Ishikawa (cell line): ENCODE results near the gene SYNGR4.

Source experiments
- CEBPB ChIP-seq: IDR thresholded peaks from 2 replicates; pipeline ENCODE4 v1.6.1; 2012
- CREB1 ChIP-seq: IDR thresholded peaks from 2 replicates; pipeline ENCODE4 v1.6.1; 2012; ENCODE audit warnings: low read depth
- EGR1 ChIP-seq: IDR thresholded peaks from 2 replicates; pipeline ENCODE4 v1.6.1; 2012
- EP300 ChIP-seq: IDR thresholded peaks from 2 replicates; pipeline ENCODE4 v1.6.1; 2012; ENCODE audit warnings: borderline replicate concordance
- FOXM1 ChIP-seq: IDR thresholded peaks from 2 replicates; pipeline ENCODE4 v1.6.1; 2012; ENCODE audit warnings: low read depth, borderline replicate concordance
- MAX ChIP-seq: IDR thresholded peaks from 2 replicates; pipeline ENCODE4 v1.6.1; 2012
- NFIC ChIP-seq: IDR thresholded peaks from 2 replicates; pipeline ENCODE4 v1.6.1; 2012
- RAD21 ChIP-seq: IDR thresholded peaks from 2 replicates; pipeline ENCODE4 v1.6.1; 2012; ENCODE audit warnings: low read depth
- REST ChIP-seq: IDR thresholded peaks from 2 replicates; pipeline ENCODE4 v1.6.1; 2012; ENCODE audit warnings: low read depth, mild to moderate bottlenecking
- TAF1 ChIP-seq: IDR thresholded peaks from 2 replicates; pipeline ENCODE4 v1.6.1; 2012; ENCODE audit warnings: low read depth, mild to moderate bottlenecking
- TCF12 ChIP-seq: IDR thresholded peaks from 2 replicates; pipeline ENCODE4 v1.6.1; 2012; ENCODE audit warnings: low read depth
- TEAD4 ChIP-seq: IDR thresholded peaks from 2 replicates; pipeline ENCODE4 v1.6.1; 2012
- USF1 ChIP-seq: IDR thresholded peaks from 2 replicates; pipeline ENCODE4 v1.6.1; 2012
- YY1 ChIP-seq: IDR thresholded peaks from 2 replicates; pipeline ENCODE4 v1.6.1; 2012; ENCODE audit warnings: low read depth
- ZBTB7A ChIP-seq: IDR thresholded peaks from 2 replicates; pipeline ENCODE4 v1.6.1; 2012; ENCODE audit warnings: low read depth

SYNGR4 gene

DNA sequence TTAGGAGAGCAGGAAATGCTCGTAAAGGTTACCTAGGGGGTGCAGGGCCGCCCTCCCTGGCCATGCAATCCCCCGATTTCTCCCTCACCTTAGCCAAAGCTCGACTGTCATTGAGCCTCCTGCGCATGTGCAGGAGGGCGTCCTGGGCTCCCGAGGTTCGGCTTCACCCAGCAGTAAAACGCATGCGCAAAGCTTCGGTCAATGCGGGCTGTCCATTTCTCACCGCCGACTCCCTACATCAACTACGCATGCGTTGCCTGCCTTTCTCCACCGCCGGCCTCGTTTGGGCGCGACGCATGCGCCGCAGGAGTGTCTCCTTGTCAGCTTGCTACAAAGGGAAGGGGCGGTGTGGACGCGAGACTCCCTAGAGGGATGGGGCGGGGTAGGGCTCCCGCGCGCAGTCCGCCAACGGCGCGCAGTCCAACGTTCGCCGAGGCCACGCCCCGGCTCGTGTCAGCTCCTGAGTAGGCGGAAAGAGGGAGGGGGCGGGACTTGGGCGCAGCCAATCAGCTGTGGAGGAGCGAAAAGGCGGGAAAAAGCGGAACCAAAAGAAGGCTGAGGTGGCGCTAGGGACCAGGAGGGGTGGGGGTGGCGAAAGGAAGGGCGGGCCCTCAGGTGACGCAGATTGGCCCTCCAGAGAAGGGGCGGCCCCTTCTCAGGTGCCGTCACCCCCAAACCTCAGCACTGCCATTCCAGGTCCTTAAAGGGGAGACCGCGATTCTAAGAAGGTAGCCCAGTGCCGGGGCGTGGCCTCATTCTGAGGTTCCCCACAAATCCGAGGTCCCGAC lies at the start of gene SYNGR4, which contains the start of gene TMEM143:
Gene SYNGR4, plus strand, starts transcription at position 558 of the 788 bp plus-strand sequence. CDS start 1,476 bp downstream, outside the sequence.
Gene TMEM143, minus strand, starts transcription at position 131 of the 788 bp plus-strand sequence. Its CDS starts 20 bp downstream, at position 111.
- TF ChIP-seq USF1: peak; percentile 41; the same call in 1 of the 2 replicates
- TF ChIP-seq RAD21: no peak
- TF ChIP-seq FOXM1: no peak
- peak; percentile 82; the same call in 1 of the 2 replicates for TF ChIP-seq EGR1
- peak; percentile 41 for TF ChIP-seq CREB1
- no peak for TF ChIP-seq CEBPB
- peak; percentile 96 for TF ChIP-seq MAX
- TF ChIP-seq YY1: no peak
- peak; percentile 62; the same call in 1 of the 2 replicates for TF ChIP-seq TAF1
- 0 out of 2 replicates have a peak, but pooled peaks have one; percentile 50 for TF ChIP-seq ZBTB7A
- TF ChIP-seq REST: no peak
- TF ChIP-seq TCF12: no peak
- TF ChIP-seq EP300: no peak
- no peak for TF ChIP-seq NFIC
- no peak; the same call in 1 of the 2 replicates for TF ChIP-seq TEAD4

GRCh38 chr19:48315712-48316111 lies 48.5 kb upstream of the SYNGR4 start:
- TF ChIP-seq TEAD4: no peak
- TF ChIP-seq NFIC: no peak
- TF ChIP-seq CREB1: no peak
- no peak for TF ChIP-seq CEBPB
- no peak for TF ChIP-seq EP300
- no peak for TF ChIP-seq RAD21
- no peak for TF ChIP-seq EGR1
- TF ChIP-seq USF1: no peak
- TF ChIP-seq TCF12: no peak
- no peak for TF ChIP-seq REST
- no peak for TF ChIP-seq MAX
- TF ChIP-seq ZBTB7A: no peak
- no peak for TF ChIP-seq TAF1
- no peak for TF ChIP-seq FOXM1

- TF ChIP-seq TCF12 (no peak), TAF1 (no peak), TEAD4 (no peak), YY1 (no peak), EGR1 (no peak), ZBTB7A (no peak), CEBPB (no peak), EP300 (no peak)
Measured at GRCh38 chr19:48318286-48318987, 45.7 kb upstream of the SYNGR4 start.

DNA sequence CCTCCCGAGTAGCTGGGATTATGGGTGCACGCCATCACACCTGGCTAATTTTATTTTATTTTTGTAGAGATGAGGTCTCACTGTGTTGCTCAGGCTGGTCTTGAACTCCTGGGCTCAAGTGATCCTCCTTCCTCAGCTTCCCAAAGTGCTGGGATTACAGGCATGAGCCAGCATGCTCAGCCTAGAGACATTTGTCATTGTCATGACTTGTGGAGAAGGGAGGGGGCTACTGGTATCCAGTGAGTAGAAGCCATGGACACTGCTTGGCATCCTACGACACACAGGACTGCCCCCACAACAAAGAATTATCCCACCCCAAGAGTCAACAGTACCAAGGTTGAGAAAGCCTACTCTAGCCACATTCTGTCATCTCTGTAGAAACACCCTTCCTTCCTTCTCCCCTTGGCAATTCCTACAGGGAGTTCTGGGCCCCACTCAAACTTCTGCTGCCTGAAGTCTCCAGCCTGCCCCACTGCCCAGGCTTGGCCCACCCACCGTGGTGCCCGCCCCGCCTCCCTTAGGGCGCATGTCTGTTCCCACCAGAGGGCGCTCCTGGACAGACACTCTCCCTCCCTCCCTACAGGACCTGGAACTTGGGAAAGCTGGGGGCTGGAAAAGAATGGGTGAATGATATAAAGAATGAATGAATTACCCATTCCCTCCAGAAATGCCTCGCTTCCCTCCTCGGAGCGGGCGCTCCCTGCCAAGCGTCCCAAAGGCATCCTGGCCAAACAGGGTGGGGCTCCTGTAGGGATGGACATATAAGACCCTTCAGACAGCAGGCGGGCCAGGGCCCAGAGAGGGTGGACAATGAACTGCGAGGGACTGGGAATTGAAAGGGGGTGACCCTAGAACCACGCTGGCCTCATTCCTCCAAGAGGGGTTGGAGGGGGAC lies 44.3 kb upstream of the SYNGR4 start:
- TF ChIP-seq CREB1 (no peak), RAD21 (peak; percentile 89), EP300 (no peak), TAF1 (no peak)

GRCh38 chr19:48321372-48321621 lies 42.9 kb upstream of the SYNGR4 start:
- TF ChIP-seq YY1 (peak; percentile 5; the same call in 1 of the 2 replicates), RAD21 (no peak), CREB1 (0 out of 2 replicates have a peak, but pooled peaks have one; percentile 7), CEBPB (no peak), ZBTB7A (peak; percentile 84), FOXM1 (no peak), REST (no peak), NFIC (no peak), USF1 (no peak), TCF12 (no peak)
